ENCODE measurements around the gene CERS5.
A peak's percentile ranks its signal among the peaks of the same experiment; 100 is the strongest.
"Not testable (repeated sequence)": the region's sequence is repeated elsewhere in the genome, so short reads cannot be mapped to it uniquely, and the experiment has no call there.

Gene CERS5

GRCh38 chr12:50086148-50086547 is 81.0 kb downstream of the CERS5 start:
- DNase-seq: peak in 2 of 42 donors; percentile 54 to 67
- intact Hi-C loops (cut with DNase I): no loop called here

- intact Hi-C loops (cut with DNase I): no loop called here
- peak in 8 of 42 donors; percentile 56 to 84 (median 74) for DNase-seq
These were observed 81.5 kb downstream of the CERS5 start for GRCh38 chr12:50085615-50086072.

GRCh38 chr12:50084775-50085614 is 82.2 kb downstream of the CERS5 start, which contains the start of gene SMARCD1:
Gene SMARCD1 (plus strand): TSS chr12:50085342. CDS start chr12:50085370, 28 bp downstream.
- intact Hi-C loops (cut with DNase I): no loop called here
- peak; percentile 87 to 98 (median 96) for DNase-seq

GRCh38 chr12:50084409-50084774 is 82.8 kb downstream of the CERS5 start:
- intact Hi-C loops (cut with DNase I): not testable (repeated sequence)

GRCh38 chr12:50083301-50083700 is 83.9 kb downstream of the CERS5 start:
- no peak for DNase-seq
- intact Hi-C loops (cut with DNase I): no loop called here

More at GRCh38 chr12:50084409-50084774, 82.8 kb downstream of the CERS5 start:
- DNase-seq: not testable (repeated sequence)

- no peak for DNase-seq
- intact Hi-C loops (cut with DNase I): no loop called here
These were observed 84.5 kb downstream of the CERS5 start for GRCh38 chr12:50082644-50083043.

GRCh38 chr12:50081096-50081808 is 85.9 kb downstream of the CERS5 start:
- intact Hi-C loops (cut with DNase I): no loop called here
- DNase-seq: no peak

GRCh38 chr12:50079771-50080170 is 87.4 kb downstream of the CERS5 start:
- intact Hi-C loops (cut with DNase I): loop anchor here (5.0 kb wide), 1 partner anchor 98 kb away; no protein-coding TSS in a partner anchor
- DNase-seq: no peak

Measured in head of caudate nucleus (tissue), 42 donors.